Left lung (tissue), 10 donors: ENCODE measurements around the gene SIRT2. TPM values are rescaled to one million over a fixed set of nuclear protein-coding genes. Genes with fewer than 3 reads are reported as not detected.

Source experiments
- ATAC-seq: fragments of 200-7000 bp; cut with Tn5 transposase; one replicate; pipeline ENCODE4 v1.9.1; 2020; ENCODE audit warnings: moderate library complexity
- DNase-seq, 4 donors: peaks; one replicate each; pipeline ENCODE4 v3.0.0-alpha.2; 2013 to 2020
- H3K27ac ChIP-seq, 2 donors: fragments of 200-600 bp; sonication (generic) in 1 of 2; one replicate each; pipeline versions ENCODE4 v1.5.0 to v1.8.0; 2020 to 2021
- H3K27me3 ChIP-seq, 2 donors: fragments of 200-600 bp; sonication (generic) in 1 of 2; one replicate each; pipeline versions ENCODE4 v1.5.0 to v1.8.0; 2020 to 2021
- H3K36me3 ChIP-seq, 2 donors: fragments of 200-600 bp; sonication (generic) in 1 of 2; one replicate each; pipeline versions ENCODE4 v1.5.0 to v1.8.0; 2020 to 2021
- H3K4me1 ChIP-seq, 2 donors: fragments of 200-600 bp; one replicate each; pipeline ENCODE4 v1.8.0; 2021
- H3K4me3 ChIP-seq, 2 donors: fragments of 200-600 bp; sonication (generic) in 1 of 2; one replicate each; pipeline versions ENCODE4 v1.5.0 to v1.8.0; 2020 to 2021; ENCODE audit warnings: mild to moderate bottlenecking in 1 of 2
- H3K9me3 ChIP-seq, 2 donors: fragments of 200-600 bp; sonication (generic) in 1 of 2; one replicate each; pipeline versions ENCODE4 v1.5.0 to v1.8.0; 2020 to 2021
- CTCF ChIP-seq, 2 donors: fragments of 200-600 bp; sonication (generic) in 1 of 2; IDR thresholded peaks; one replicate each; pipeline versions ENCODE4 v1.5.0 to v1.8.0; 2021; ENCODE audit warnings: antibody characterized with exemption in 2 of 2
- intact Hi-C, 2 donors: fragments of 100-400 bp; cut with DNase I; formaldehyde crosslinking; loops; one replicate each; pipeline versions ENCODE4 v1.11.2 to v1.14.2; 2022
- polyA plus RNA-seq, 6 donors: library from polyadenylated mRNA; unstranded; fragments of 120-200 nt; gene quantifications; one replicate each; pipeline ENCODE4 v1.2.1, GENCODE V29; 2013; ENCODE audit not compliant: insufficient read length in 6 of 6
- total RNA-seq, 2 donors: library from RNA; stranded (reverse); fragmentation: NEBNext Ultra II Directional; extraction: Animal tissue kit (Norgen Biotek cat#: 25700); gene quantifications; one replicate each; pipeline ENCODE4 v1.2.1, GENCODE V29; 2021
- donor health status: DM: no; HTN: yes; CAD: no.
- donor health status: DM: no; HTN: no; CAD: no.

The SIRT2 gene
- total and polyA plus RNA-seq, 8 donors = 49.2 to 56.1 (median 52.6) TPM

GRCh38 chr19:38921420-38922274 lies 22.2 kb upstream of the SIRT2 start:
- intact Hi-C loops = no loop called here

DNA sequence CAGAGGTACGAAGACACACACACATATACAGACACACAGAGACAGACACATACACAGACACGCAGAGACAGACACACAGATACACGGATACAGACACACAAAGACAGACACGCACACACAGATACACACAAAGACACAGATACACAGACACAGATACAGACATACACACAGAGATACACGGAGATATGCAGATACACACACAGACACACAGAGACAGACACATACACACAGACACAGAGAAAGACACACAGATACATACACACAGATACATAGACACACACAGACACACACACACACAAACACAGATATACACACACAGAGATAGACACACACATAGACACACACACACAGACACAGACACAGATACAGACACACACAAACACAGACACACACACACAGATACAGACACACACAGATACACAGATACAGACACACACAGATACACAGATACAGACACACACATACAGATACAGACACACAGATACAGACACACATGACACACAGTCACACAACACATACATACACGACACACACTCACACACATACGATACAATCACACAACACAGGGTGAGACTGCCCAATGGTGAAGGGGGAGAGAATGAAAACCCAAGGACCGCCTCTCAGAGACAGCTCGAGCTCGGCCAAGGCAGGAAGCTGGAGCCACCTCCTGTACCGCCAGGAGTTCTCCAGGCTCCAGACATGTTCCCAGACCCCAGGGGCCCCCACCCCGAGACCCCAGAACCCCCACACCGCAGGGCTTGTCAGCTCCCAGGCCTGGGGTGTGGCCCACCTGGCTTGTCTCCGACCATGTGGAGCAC lies 21.4 kb upstream of the SIRT2 start:
- TF ChIP-seq CTCF (IDR thresholded peaks at IDR 0.05) = no peak
- no peaks in the 10 kb centered on the region for H3K9me3 ChIP-seq
- no peak overlapping the region for H3K27ac ChIP-seq
- DNase-seq = no peak
- no peaks in the 10 kb centered on the region for H3K27me3 ChIP-seq
- no peaks in the 10 kb centered on the region for H3K4me1 ChIP-seq
- H3K36me3 ChIP-seq = peaks cover 0 to 42% of the 10 kb centered on the region in 2 donors
- no peak for ATAC-seq
- no peak overlapping the region for H3K4me3 ChIP-seq
- intact Hi-C loops = no loop called here

More at GRCh38 chr19:38921420-38922274, 22.2 kb upstream of the SIRT2 start:
- no peak for ATAC-seq
- TF ChIP-seq CTCF (IDR thresholded peaks at IDR 0.05) = no peak
- H3K27me3 ChIP-seq = no peaks in the 10 kb centered on the region
- peaks cover 0 to 46% of the 10 kb centered on the region in 2 donors for H3K36me3 ChIP-seq
- H3K4me3 ChIP-seq = no peak overlapping the region
- no peak overlapping the region for H3K27ac ChIP-seq
- DNase-seq = no peak
- no peaks in the 10 kb centered on the region for H3K4me1 ChIP-seq
- no peaks in the 10 kb centered on the region for H3K9me3 ChIP-seq

GRCh38 chr19:38919837-38920601 lies 20.6 kb upstream of the SIRT2 start:
- H3K27ac ChIP-seq = no peak overlapping the region

GRCh38 chr19:38918526-38918925 lies 19.1 kb upstream of the SIRT2 start:
- TF ChIP-seq CTCF (IDR thresholded peaks at IDR 0.05) = no peak
- no peaks in the 10 kb centered on the region for H3K4me1 ChIP-seq
- peaks cover 0 to 28% of the 10 kb centered on the region in 2 donors for H3K36me3 ChIP-seq

More at GRCh38 chr19:38919837-38920601, 20.6 kb upstream of the SIRT2 start:
- Histone ChIP-seq H3K9me3 (no peaks in the 10 kb centered on the region), H3K36me3 (peaks cover 0 to 41% of the 10 kb centered on the region in 2 donors), H3K27me3 (no peaks in the 10 kb centered on the region), H3K4me1 (no peaks in the 10 kb centered on the region), H3K4me3 (no peak overlapping the region)
- ATAC-seq = no peak
- DNase-seq = no peak
- TF ChIP-seq CTCF (IDR thresholded peaks at IDR 0.05) = no peak
- intact Hi-C loops = no loop called here

More at GRCh38 chr19:38918526-38918925, 19.1 kb upstream of the SIRT2 start:
- DNase-seq = no peak
- Histone ChIP-seq H3K27ac (no peak overlapping the region), H3K27me3 (no peaks in the 10 kb centered on the region), H3K4me3 (no peak overlapping the region), H3K9me3 (no peaks in the 10 kb centered on the region)
- no peak for ATAC-seq
- intact Hi-C loops = no loop called here
